ENCODE data around the gene GOLGA8T.
"Not testable (repeated sequence)": the region's sequence is repeated elsewhere in the genome, so short reads cannot be mapped to it uniquely, and the experiment has no call there.

DNA sequence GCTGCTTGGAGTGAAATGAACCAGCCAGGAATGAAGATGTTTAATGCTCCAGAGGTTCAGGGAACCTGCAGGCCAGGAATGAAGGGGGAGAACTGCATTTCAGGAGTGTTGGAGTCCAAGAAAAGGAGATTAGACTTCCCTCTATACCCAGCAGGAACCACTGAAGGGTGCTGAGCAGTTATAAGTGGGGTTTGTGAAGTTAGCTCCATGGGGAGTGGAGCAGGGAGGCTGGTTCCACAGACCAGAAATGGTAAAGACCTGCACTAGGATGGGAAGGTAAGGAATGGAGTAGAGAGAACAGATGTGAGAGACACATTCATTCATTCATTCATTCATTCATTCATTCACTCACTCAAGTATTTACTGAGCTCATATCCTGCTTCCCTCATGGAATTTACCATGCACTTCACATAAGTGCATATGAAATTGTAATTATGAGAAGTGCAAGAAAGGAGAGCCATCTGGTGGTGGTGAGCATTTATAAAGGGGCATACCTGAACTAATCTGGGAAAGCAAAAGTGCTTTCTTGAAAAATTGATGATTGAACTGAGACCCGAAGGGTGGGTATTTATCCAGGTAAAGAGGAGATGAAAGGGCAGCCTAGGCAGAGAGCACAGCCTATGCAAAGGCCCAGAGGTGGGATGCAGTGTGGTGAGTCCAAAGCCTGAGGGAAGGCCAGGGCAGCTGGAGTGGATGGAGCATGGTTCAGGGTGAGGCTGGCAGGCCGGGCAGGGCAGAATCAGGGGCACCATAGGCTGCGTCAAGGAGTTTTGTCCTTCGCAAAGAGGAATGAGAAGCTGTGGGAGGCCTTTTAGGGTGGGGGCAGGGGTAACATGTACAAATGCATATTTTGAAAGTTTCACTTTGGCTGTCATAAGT is 27.9 kb downstream of the GOLGA8T start:
- TF ChIP-seq BHLHE40 (IDR thresholded peaks at IDR 0.05; ENCODE audit: borderline replicate concordance); NFRKB (IDR thresholded peaks at IDR 0.05); ZNF384 (IDR thresholded peaks at IDR 0.05): not testable (repeated sequence)
